GM10266 (cell line): ENCODE results near the gene ZSCAN22.

Experiments
- DNase-seq: peaks from one replicate; pipeline ENCODE4 v3.0.0; 2012; ENCODE audit errors: extremely low spot score
- CTCF ChIP-seq: IDR thresholded peaks from 2 replicates; pipeline ENCODE4 v1.5.1; 2012; ENCODE audit warnings: mild to moderate bottlenecking, low read depth; ENCODE audit not compliant: control insufficient read depth, insufficient read depth; ENCODE audit errors: missing control alignments

The ZSCAN22 gene

GRCh38 chr19:58326914-58327726 is at the start of gene ZSCAN22:
ZSCAN22 (plus strand) TSS chr19:58326994; CDS start chr19:58334803, 7,809 bp downstream.
- no peak for TF ChIP-seq CTCF
- peak; percentile 90 for DNase-seq

- no peak for DNase-seq
- no peak for TF ChIP-seq CTCF
Observed at GRCh38 chr19:58277197-58277596, 49.6 kb upstream of the ZSCAN22 start.

- TF ChIP-seq CTCF, result no peak
Observed at GRCh38 chr19:58277748-58278540, 48.9 kb upstream of the ZSCAN22 start.

GRCh38 chr19:58278541-58279041 is 48.2 kb upstream of the ZSCAN22 start, which contains the start of gene ZNF8:
ZNF8 (plus strand) TSS chr19:58278955; CDS start chr19:58279082, 127 bp downstream.
- DNase-seq, result peak; percentile 97
- no peak for TF ChIP-seq CTCF

More at GRCh38 chr19:58277748-58278540, 48.9 kb upstream of the ZSCAN22 start:
- DNase-seq, result no peak

GRCh38 chr19:58279042-58279924 is 47.5 kb upstream of the ZSCAN22 start:
- DNase-seq, result peak; percentile 32

More at GRCh38 chr19:58279042-58279924, 47.5 kb upstream of the ZSCAN22 start:
- no peak for TF ChIP-seq CTCF
